ENCODE data around the gene SULT1C3.

Gene SULT1C3

DNA sequence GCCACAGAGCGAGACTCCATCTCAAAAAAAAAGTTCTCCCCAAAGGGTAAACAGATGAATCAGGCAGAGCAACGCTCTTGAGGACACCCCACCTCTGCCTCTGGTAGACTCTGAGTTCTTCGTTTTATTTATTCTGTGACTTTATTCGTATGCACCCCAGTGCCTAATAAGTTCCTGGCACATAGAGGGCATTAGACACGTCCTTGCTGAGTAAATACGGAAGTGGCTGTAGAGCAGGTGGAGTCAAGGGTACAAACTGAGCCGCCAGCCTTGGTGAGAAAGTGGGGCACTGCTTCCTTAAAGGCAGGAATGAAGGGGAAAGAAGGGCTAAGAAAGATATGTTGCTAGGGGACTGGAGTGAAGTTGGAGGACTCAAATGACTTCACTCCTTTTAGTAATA lies 61.8 kb downstream of the SULT1C3 start:
- DNase-seq (ENCODE audit: low read depth in 1 of 2, low spot score in 1 of 2) = no peak

DNA sequence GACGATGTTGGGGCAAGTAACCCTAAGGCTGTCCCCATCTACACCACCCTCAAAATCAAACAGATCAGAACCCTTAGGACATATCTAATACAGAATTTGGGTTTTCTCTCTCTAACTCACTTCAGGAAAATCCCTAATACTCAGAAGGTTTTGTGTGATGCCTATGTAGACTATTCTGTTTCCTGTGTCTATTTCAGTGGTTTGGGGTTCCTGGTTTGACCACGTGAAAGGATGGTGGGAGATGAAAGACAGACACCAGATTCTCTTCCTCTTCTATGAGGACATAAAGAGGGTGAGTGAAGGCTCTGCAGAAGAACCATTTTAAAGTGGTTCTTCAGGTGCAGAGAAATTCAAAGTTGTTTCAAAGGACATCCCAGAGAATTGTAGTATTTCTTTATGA lies 65.2 kb downstream of the SULT1C3 start:
- DNase-seq (ENCODE audit: low read depth in 1 of 2, low spot score in 1 of 2) = no peak

DNA sequence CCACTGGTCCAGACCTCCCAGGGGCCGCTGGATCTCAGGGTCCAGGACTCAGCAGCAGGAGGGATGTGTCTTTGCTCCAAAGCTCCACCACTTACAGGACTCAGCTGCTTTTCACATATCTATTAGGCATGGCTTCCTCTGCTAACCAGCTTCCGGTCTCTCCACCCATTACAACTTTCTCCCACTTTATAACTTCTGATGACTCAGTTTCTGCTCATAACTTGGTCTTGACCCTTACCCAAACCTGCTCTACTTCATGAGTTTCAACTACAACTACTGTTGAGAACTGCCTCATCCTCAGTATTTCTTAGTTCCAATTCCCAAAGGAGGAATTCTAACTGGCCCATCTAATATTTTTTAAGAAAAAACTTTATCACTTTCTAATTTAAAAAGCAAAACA lies 66.1 kb downstream of the SULT1C3 start:
- DNase-seq (ENCODE audit: low read depth in 1 of 2, low spot score in 1 of 2) = no peak

DNA sequence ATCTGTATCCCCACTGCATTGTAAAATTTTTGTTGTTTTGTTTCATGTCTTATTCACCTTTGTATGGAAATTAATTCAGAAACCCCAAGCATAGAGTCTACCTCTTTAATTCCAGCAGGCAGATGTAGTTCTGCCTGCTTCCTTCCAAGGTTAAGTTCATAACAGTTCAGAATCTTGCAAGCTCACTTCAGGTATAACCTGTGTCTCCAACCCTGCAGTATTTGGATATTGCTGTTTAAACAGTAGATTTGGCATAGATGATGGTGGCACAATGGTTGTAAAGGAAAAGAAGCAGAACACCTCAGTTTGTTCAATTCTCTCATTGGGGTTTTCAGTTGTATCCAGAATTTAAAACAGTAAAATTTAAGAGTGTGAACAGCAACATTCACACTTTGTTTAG lies 70.1 kb downstream of the SULT1C3 start:
- no peak for DNase-seq (ENCODE audit: low read depth in 1 of 2, low spot score in 1 of 2)

All from activated CD4-positive, alpha-beta T cell treated with anti-CD3 and anti-CD28 coated beads, Interleukin-2, amount 50 U/mL, for 24 hours (primary cell).